HepG2 (cell line): ENCODE measurements around the gene TTC31. TPM values are rescaled to one million over a fixed set of nuclear protein-coding genes. Genes with fewer than 3 reads are reported as not detected.

Experiments used
- ARID2 ChIP-seq: sonication (generic); formaldehyde crosslinking; IDR thresholded peaks from 2 replicates; pipeline ENCODE4 v1.8.1; 2022; ENCODE audit warnings: mild to moderate bottlenecking, missing genetic modification reagents, borderline replicate concordance
- ARNT ChIP-seq: fragments of 450-650 bp; IDR thresholded peaks from 2 replicates; pipeline ENCODE4 v1.6.1; 2017
- CHCHD3 ChIP-seq: sonication (generic); formaldehyde crosslinking; IDR thresholded peaks from 2 replicates; pipeline ENCODE4 v1.8.0; 2022; ENCODE audit warnings: mild to moderate bottlenecking, missing genetic modification reagents, moderate library complexity
- KLF9 ChIP-seq: IDR thresholded peaks from 2 replicates; pipeline ENCODE4 v1.6.1; 2016; ENCODE audit warnings: low read depth
- MLXIP ChIP-seq: sonication (generic); formaldehyde crosslinking; IDR thresholded peaks from 2 replicates; pipeline ENCODE4 v1.9.0; 2021; ENCODE audit warnings: missing genetic modification reagents, borderline replicate concordance
- SKIL ChIP-seq: sonication (generic); formaldehyde crosslinking; IDR thresholded peaks from 2 replicates; pipeline ENCODE4 v1.8.0; 2022; ENCODE audit warnings: missing genetic modification reagents, mild to moderate bottlenecking, moderate library complexity, borderline replicate concordance
- TFAP4 ChIP-seq: sonication (generic); IDR thresholded peaks from 2 replicates; pipeline ENCODE4 v1.6.1; 2016; ENCODE audit warnings: low read depth, borderline replicate concordance
- YY1 ChIP-seq: IDR thresholded peaks from 2 replicates; pipeline ENCODE4 v1.6.1; 2011; ENCODE audit warnings: low read length, low read depth, moderate library complexity, mild to moderate bottlenecking; ENCODE audit not compliant: insufficient read depth, insufficient replicate concordance
- ZNF121 ChIP-seq: sonication (generic); formaldehyde crosslinking; IDR thresholded peaks from 2 replicates; pipeline ENCODE4 v1.5.0; 2020; ENCODE audit warnings: mild to moderate bottlenecking, missing genetic modification reagents
- ZNF142 ChIP-seq: sonication (generic); formaldehyde crosslinking; IDR thresholded peaks from 2 replicates; pipeline ENCODE4 v1.4.0; 2020; ENCODE audit warnings: missing genetic modification reagents
- ZNF263 ChIP-seq: sonication (generic); formaldehyde crosslinking; IDR thresholded peaks from 2 replicates; pipeline ENCODE4 v1.4.0; 2020; ENCODE audit warnings: missing genetic modification reagents
- ZNF296 ChIP-seq: sonication (generic); formaldehyde crosslinking; conservative IDR thresholded peaks from 2 replicates; pipeline ENCODE4 v1.5.0; 2020; ENCODE audit warnings: mild to moderate bottlenecking, missing genetic modification reagents
- ZNF558 ChIP-seq: sonication (generic); formaldehyde crosslinking; IDR thresholded peaks from 2 replicates; pipeline ENCODE4 v1.9.0; 2022; ENCODE audit warnings: mild to moderate bottlenecking, missing genetic modification reagents, borderline replicate concordance
- ZNF740 ChIP-seq: sonication (generic); formaldehyde crosslinking; IDR thresholded peaks from 2 replicates; pipeline ENCODE4 v1.4.0; 2020; ENCODE audit warnings: missing genetic modification reagents
- ZSCAN12 ChIP-seq: sonication (generic); formaldehyde crosslinking; IDR thresholded peaks from 2 replicates; pipeline ENCODE4 v1.9.0; 2021; ENCODE audit warnings: mild to moderate bottlenecking, missing genetic modification reagents
- polyA plus RNA-seq, 8 experiments: library from polyadenylated mRNA; depleted of rRNA in 3 of 8; stranded (reverse) in 7 of 8; unstranded in 1 of 8; fragments of >200 nt; fragmentation: Illumina TruSeq in 4 of 8; extraction: Trizol in 4 of 8; gene quantifications; 2 replicates each; pipeline versions ENCODE4 v1.2.1 to v1.2.3, GENCODE V29; 2011 to 2016; ENCODE audit warnings: low read depth in 4 of 8, missing spikeins in 1 of 8, mixed read lengths in 1 of 8; ENCODE audit not compliant: insufficient read depth in 1 of 8
- total RNA-seq, 5 experiments: library from RNA; depleted of rRNA; stranded (reverse); fragments of >200 nt; fragmentation: Illumina TruSeq; extraction: Trizol; gene quantifications; 2 replicates each; pipeline ENCODE4 v1.2.3, GENCODE V29; 2016; ENCODE audit warnings: low read depth in 1 of 5

Gene TTC31
- total and polyA plus RNA-seq, 2 of the 13 experiments (the other 11 are each of a cell fraction or from before 2014, with no cell fraction given), result 28.3 to 39.5 TPM

GRCh38 chr2:74529357-74530238 is 46.7 kb downstream of the TTC31 start, which contains the start of the genes AUP1 and HTRA2 (continued):
- TF ChIP-seq ZNF740, result 0 out of 2 replicates have a peak, but pooled peaks have one; percentile 34
- 0 out of 2 replicates have a peak, but pooled peaks have one; percentile 16 for TF ChIP-seq KLF9 (CRISPR knock-in tag)
- peak; percentile 85 for TF ChIP-seq ZNF142 (CRISPR knock-in tag)
- 0 out of 2 replicates have a peak, but pooled peaks have one; percentile 71 for TF ChIP-seq ZSCAN12 (CRISPR knock-in tag)
- 0 out of 2 replicates have a peak, but pooled peaks have one; percentile 34 for TF ChIP-seq MLXIP (CRISPR knock-in tag)
- peak; percentile 56 for TF ChIP-seq ZNF263 (CRISPR knock-in tag)
- TF ChIP-seq YY1, result peak; percentile 99
- peak; percentile 87; the same call in 1 of the 2 replicates for TF ChIP-seq ZNF558 (CRISPR knock-in tag)
- no peak for TF ChIP-seq ARNT
- TF ChIP-seq CHCHD3 (CRISPR knock-in tag), result no peak
- peak; percentile 71; the same call in 1 of the 2 replicates for TF ChIP-seq ARID2 (CRISPR knock-in tag)
- peak; percentile 53; the same call in 1 of the 2 replicates for TF ChIP-seq TFAP4
- TF ChIP-seq ZNF121 (CRISPR knock-in tag), result peak; percentile 33; the same call in 1 of the 2 replicates
- no peak; the same call in 1 of the 2 replicates for TF ChIP-seq ZNF296 (CRISPR knock-in tag)
- no peak for TF ChIP-seq SKIL
